Panc1 (cell line): ENCODE results near the gene PARD3.

ENCODE experiments used
- CTCF ChIP-seq: fragments of 450-650 bp; IDR thresholded peaks from 2 replicates; pipeline ENCODE4 v1.5.1; 2017; ENCODE audit warnings: mild to moderate bottlenecking
- POLR2AphosphoS5 ChIP-seq: IDR thresholded peaks from 2 replicates; pipeline ENCODE4 v1.6.1; 2012; ENCODE audit warnings: mild to moderate bottlenecking, low read depth, low read length, moderate library complexity
- SIN3A ChIP-seq: IDR thresholded peaks from 2 replicates; pipeline ENCODE4 v1.6.1; 2012; ENCODE audit warnings: low read depth, mild to moderate bottlenecking, low read length, moderate library complexity, borderline replicate concordance; ENCODE audit not compliant: insufficient read depth

- TF ChIP-seq CTCF (no peak), POLR2AphosphoS5 (no peak), SIN3A (no peak)
These were observed 160.9 kb downstream of the PARD3 start for GRCh38 chr10:34654211-34654610.
